GM19351 (cell line): ENCODE results near the gene APP.
"Not testable (repeated sequence)": the region's sequence is repeated elsewhere in the genome, so short reads cannot be mapped to it uniquely, and the experiment has no call there.

Experiments
- ATAC-seq: cut with Tn5 transposase; IDR thresholded peaks from one replicate; pipeline ENCODE4 v1.9.1; 2021; ENCODE audit warnings: mild to moderate bottlenecking, moderate library complexity; ENCODE audit not compliant: unreplicated experiment

The APP gene

DNA sequence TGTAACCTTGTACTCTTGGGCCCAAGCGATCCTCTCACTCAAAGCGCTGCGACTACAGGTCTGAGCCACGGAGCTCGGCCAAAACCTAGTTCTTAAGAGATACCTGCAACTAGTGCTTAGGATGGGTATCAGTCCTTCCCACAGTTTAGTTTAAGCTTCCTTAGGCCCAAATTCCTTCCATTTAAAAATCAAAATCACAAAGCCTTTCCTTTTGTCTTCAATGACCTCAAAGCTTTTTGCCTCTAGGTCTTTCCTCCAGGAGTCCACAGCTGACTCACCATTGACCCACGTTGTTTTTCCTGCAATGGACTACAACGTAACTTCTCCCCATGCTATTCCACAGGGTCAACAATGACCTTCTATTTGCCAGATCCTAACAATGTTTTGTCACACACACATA is 64.0 kb downstream of the APP start:
- no peak for ATAC-seq

DNA sequence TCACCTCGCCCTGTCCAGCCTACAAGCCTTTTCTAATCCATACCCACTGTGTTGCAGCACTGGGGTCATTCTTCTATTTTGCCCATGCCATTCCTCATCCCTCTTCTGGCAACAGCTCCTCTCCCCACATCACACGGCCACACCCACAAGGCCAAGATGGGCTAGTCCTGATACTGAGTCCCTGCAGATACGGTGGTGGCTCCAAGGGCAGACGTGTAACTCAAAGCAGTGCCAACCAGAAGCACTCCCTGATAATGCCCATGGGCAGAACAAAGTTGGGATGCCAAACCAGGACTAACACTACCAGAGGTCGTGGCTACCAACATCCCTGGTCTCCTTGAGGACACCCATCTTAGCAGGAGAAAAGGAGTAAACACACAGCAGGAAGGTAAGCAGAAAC is 64.8 kb downstream of the APP start:
- no peak for ATAC-seq

- no peak for ATAC-seq
Observed at GRCh38 chr21:26100573-26100972, 70.0 kb downstream of the APP start.

GRCh38 chr21:26099610-26100219 is 70.9 kb downstream of the APP start:
- ATAC-seq: no peak

GRCh38 chr21:26098772-26099397 is 71.7 kb downstream of the APP start:
- no peak for ATAC-seq

GRCh38 chr21:26097475-26097874 is 73.1 kb downstream of the APP start:
- no peak for ATAC-seq

GRCh38 chr21:26096494-26097371 is 73.8 kb downstream of the APP start:
- ATAC-seq: no peak

GRCh38 chr21:26095131-26095530 is 75.4 kb downstream of the APP start:
- ATAC-seq: no peak

GRCh38 chr21:26093122-26093521 is 77.4 kb downstream of the APP start:
- ATAC-seq: no peak

GRCh38 chr21:26091480-26092018 is 79.0 kb downstream of the APP start:
- ATAC-seq: no peak

DNA sequence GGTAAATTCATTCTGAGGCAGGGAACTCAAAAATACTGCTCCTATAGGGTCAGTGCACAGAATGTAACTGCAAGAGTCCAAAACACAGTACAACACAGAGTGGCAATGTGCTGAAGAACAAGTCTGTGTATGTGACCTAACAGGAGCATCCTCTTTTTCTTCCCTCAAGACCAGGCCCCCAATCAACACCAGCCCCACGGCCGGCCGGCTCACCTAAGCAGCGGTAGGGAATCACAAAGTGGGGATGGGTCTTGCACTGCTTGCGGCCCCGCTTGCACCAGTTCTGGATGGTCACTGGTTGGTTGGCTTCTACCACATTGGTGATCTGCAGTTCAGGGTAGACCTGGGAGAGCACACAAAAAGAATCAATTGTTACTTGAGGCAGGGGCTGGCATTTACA is 80.8 kb downstream of the APP start:
- ATAC-seq: no peak

DNA sequence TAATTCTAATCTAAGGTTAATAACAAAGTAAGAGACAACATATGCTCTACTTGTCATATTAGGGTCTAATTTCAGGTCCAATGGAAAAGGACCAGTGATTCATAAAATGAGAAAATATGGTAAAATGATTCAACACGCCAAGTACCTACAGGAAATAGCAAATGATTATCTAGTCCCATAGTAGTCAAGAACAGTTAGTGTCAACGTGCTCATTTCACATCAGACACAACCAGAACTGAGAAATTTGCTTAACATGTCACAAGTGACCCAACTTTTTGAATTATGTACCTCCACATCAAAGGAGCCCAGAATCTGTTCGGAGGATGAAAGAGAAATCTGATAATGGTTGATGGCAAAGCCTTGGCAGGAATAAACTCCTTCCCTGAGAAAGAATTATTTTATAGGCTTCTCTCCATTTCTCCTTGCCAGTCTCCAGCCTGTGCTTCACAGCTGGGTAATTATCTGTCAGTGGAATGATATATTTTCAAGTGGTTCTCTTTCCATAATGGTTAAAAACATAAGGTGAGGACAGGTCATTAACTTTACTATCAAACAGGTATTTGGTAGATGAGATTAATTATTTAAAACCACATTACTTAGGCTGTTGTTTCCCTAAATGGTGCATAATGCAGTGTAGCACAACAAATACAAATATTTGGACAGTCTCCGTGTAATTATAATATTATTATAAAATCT is 83.2 kb downstream of the APP start:
- ATAC-seq: no peak

- no peak for ATAC-seq
Observed at GRCh38 chr21:26085882-26086281, 84.7 kb downstream of the APP start.

- ATAC-seq: no peak
Observed at GRCh38 chr21:26085127-26085526, 85.4 kb downstream of the APP start.

GRCh38 chr21:26082549-26082948 is 88.0 kb downstream of the APP start:
- ATAC-seq: no peak

GRCh38 chr21:26081175-26081760 is 89.3 kb downstream of the APP start:
- not testable (repeated sequence) for ATAC-seq

DNA sequence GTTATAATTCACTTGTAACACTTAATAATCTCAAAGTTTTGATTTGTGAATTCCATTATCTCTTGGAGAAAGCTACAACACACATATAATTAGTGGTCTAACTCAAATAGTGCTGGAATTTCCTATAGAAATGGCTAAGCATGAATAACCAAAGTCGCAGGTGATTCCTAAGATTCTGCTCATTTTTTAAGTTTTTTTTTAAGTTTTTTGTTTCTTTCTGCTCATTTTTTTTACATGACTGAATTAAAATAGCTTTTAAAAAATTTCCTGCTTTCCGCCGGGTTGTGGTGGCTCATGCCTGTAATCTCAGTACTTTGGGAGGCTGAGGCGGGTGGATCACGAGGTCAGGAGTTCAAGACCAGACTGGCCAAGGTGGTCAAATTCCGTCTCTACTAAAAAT is 90.4 kb downstream of the APP start:
- ATAC-seq: no peak

GRCh38 chr21:26079366-26079765 is 91.2 kb downstream of the APP start:
- no peak for ATAC-seq

DNA sequence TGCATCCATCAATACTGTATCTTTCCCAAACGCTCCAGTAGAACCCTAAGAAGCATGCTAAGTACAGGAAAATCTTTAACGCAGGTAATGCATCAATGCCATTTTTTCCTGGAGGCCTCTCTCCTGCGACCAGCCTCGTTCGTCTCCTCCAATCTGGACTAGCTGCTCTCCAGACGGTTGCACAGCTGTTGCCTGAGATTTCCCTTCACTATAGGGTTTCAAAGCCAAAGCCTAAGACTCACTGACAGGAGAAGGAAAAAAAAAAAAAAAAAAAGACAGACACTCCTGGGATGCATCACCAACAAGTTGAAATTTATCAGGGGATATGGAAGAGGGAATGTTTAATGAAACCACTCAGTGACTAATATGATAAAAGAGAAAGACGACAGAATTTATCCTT is 93.0 kb downstream of the APP start:
- no peak for ATAC-seq

- ATAC-seq: no peak
Observed at GRCh38 chr21:26072666-26073615, 97.6 kb downstream of the APP start.
